Measurements from ENCODE around the gene NPDC1. TPM values are rescaled to one million over a fixed set of nuclear protein-coding genes. Genes with fewer than 3 reads are reported as not detected.
A peak's percentile ranks its signal among the peaks of the same experiment; 100 is the strongest.
"Not testable (repeated sequence)": the region's sequence is repeated elsewhere in the genome, so short reads cannot be mapped to it uniquely, and the experiment has no call there.

Gene NPDC1
- total and polyA plus RNA-seq, 5 donors: 68.3 to 81.0 (median 71.2) TPM

- ATAC-seq: no peak
- WGBS: 91% methylated on average over 12 of the region's 12 CpGs
- Histone ChIP-seq H3K4me3 (ENCODE audit: low read length) (no peak overlapping the region), H3K9me3 (ENCODE audit: control insufficient read depth, low read length) (no peaks in the 10 kb centered on the region), H3K27me3 (ENCODE audit: control insufficient read depth, insufficient read depth) (no peaks in the 10 kb centered on the region), H3K4me1 (ENCODE audit: control insufficient read depth, insufficient read depth, low read length) (no peaks in the 10 kb centered on the region), H3K27ac (ENCODE audit: low read length) (no peak overlapping the region)
- peak in 1 of 3 donors; percentile 63 for DNase-seq
- intact Hi-C loops (cut with DNase I): loop anchor here in 2 of 4 donors (2.0 to 10.0 kb wide), 2 partner anchors 16 to 280 kb away; no protein-coding TSS in a partner anchor
Observed at GRCh38 chr9:137064880-137065164, 18.8 kb upstream of the NPDC1 start.

DNA sequence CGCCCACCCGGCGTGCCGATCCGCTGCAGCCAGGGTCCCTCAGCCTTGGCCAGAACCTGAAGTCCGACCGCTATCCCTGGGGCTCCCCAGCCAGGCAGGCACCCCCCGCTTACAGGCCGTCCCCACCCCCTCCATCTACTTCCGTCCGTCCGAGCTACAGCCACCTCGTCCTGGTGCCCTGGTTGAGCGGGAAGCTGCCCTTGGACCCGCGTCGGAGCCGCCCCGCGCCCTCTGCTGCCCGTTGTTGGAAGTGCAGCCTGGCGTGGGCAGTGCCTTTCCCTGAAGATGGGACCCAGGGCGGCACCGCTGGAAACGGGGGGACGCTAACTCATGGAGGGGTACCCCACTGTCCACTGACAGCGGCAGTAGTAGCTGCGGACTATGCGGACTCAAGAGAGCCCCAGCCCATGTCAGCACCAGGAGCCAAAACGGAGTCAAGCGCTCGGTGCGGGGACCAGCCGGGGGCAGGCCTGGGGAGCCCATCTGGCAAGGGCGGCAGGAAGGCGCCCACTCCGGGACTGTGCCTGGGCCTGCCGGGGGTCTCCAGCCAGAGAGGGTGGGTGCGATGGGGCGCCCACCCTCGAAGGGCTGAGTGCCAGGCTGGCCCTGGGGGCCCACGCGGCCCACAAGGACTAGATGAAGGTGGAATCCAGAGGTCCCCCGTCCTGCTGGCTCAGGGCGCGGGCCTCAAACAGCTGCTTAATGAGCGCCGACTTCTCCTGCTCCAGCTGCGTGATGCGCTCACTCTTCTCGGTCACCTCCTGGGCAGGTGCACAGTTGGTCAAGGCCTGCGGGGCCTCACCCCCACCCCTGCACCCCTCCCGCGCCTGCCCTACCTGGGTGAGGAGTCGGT, 18.3 kb upstream of the NPDC1 start:
- intact Hi-C loops (cut with DNase I): loop anchor here in 2 of 4 donors (2.0 to 10.0 kb wide), 2 partner anchors 15 to 279 kb away; no protein-coding TSS in a partner anchor
- 50% methylated on average over 55 of the region's 55 CpGs for WGBS

DNA sequence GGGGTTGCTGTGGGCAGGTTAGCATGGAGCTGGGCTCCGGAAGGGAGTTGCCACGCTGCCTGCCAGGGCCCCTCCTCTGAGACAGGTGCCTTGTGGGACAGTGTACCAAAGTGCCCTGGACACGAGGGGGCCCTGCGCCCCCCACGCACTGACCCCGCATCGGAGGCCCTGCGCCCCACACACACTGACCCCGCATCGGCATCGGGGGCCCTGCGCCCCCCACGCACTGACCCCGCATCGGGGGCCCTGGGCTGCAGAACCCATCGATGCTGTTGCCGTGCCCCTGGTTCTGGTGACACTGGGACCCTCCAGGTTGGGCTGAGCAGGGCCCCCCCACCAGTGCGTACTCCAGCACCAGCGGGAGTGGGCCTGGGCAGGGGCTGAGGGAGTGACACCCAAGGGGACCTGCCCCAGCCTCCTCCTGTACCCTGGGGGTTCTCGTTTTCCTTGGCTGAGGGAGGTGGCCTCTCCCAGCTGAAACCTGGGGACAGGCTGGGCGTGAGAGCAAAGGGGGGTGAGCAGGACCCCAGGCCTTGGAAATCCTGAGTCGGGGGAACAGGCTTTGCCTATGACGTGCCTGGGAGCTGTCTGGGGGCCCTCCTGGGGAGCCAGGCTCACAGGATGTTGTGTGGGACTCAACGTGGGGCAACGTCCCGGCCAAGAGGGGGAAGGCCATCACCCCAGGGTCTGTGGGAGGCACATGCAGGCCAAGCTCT, 17.5 kb upstream of the NPDC1 start:
- WGBS: 83% methylated on average over 26 of the region's 26 CpGs
- Histone ChIP-seq H3K27me3 (ENCODE audit: control insufficient read depth, insufficient read depth) (no peaks in the 10 kb centered on the region), H3K9me3 (ENCODE audit: control insufficient read depth, low read length) (no peaks in the 10 kb centered on the region), H3K4me3 (ENCODE audit: low read length) (no peak overlapping the region), H3K4me1 (ENCODE audit: control insufficient read depth, insufficient read depth, low read length) (no peaks in the 10 kb centered on the region), H3K27ac (ENCODE audit: low read length) (no peak overlapping the region)
- peak; percentile 3 to 5 for ATAC-seq
- DNase-seq: peak in 2 of 3 donors; percentile 40 to 45
- intact Hi-C loops (cut with DNase I): loop anchor here in 2 of 4 donors (2.0 to 10.0 kb wide), 2 partner anchors 15 to 279 kb away; no protein-coding TSS in a partner anchor

More for the DNA sequence above, 18.3 kb upstream of the NPDC1 start:
- DNase-seq (peak; percentile 72 to 92 (median 92)), ATAC-seq (peak; percentile 65 to 67)
- Histone ChIP-seq H3K27ac (ENCODE audit: low read length) (no peak overlapping the region), H3K27me3 (ENCODE audit: control insufficient read depth, insufficient read depth) (no peaks in the 10 kb centered on the region), H3K4me1 (ENCODE audit: control insufficient read depth, insufficient read depth, low read length) (no peaks in the 10 kb centered on the region), H3K4me3 (ENCODE audit: low read length) (no peak overlapping the region), H3K9me3 (ENCODE audit: control insufficient read depth, low read length) (no peaks in the 10 kb centered on the region)

GRCh38 chr9:137062798-137063197, 16.8 kb upstream of the NPDC1 start:
- H3K4me1 ChIP-seq (ENCODE audit: control insufficient read depth, insufficient read depth, low read length); H3K9me3 ChIP-seq (ENCODE audit: control insufficient read depth, low read length); H3K27ac ChIP-seq (ENCODE audit: low read length); DNase-seq; H3K27me3 ChIP-seq (ENCODE audit: control insufficient read depth, insufficient read depth); H3K4me3 ChIP-seq (ENCODE audit: low read length); ATAC-seq: not testable (repeated sequence)
- intact Hi-C loops (cut with DNase I): loop anchor here in 1 of 4 donors (10.0 kb wide), 1 partner anchor 278 kb away; no protein-coding TSS in a partner anchor
- 80% methylated on average over 7 of the region's 9 CpGs for WGBS

GRCh38 chr9:137062384-137062783, 16.4 kb upstream of the NPDC1 start:
- H3K4me1 ChIP-seq (ENCODE audit: control insufficient read depth, insufficient read depth, low read length): no peaks in the 10 kb centered on the region
- DNase-seq (no peak), ATAC-seq (no peak)
- H3K27ac ChIP-seq (ENCODE audit: low read length): no peak overlapping the region
- no peaks in the 10 kb centered on the region for H3K27me3 ChIP-seq (ENCODE audit: control insufficient read depth, insufficient read depth)
- intact Hi-C loops (cut with DNase I): loop anchor here in 1 of 4 donors (10.0 kb wide), 1 partner anchor 278 kb away; no protein-coding TSS in a partner anchor
- H3K9me3 ChIP-seq (ENCODE audit: control insufficient read depth, low read length): no peaks in the 10 kb centered on the region
- H3K4me3 ChIP-seq (ENCODE audit: low read length): no peak overlapping the region
- 85% methylated on average over 15 of the region's 15 CpGs for WGBS

DNA sequence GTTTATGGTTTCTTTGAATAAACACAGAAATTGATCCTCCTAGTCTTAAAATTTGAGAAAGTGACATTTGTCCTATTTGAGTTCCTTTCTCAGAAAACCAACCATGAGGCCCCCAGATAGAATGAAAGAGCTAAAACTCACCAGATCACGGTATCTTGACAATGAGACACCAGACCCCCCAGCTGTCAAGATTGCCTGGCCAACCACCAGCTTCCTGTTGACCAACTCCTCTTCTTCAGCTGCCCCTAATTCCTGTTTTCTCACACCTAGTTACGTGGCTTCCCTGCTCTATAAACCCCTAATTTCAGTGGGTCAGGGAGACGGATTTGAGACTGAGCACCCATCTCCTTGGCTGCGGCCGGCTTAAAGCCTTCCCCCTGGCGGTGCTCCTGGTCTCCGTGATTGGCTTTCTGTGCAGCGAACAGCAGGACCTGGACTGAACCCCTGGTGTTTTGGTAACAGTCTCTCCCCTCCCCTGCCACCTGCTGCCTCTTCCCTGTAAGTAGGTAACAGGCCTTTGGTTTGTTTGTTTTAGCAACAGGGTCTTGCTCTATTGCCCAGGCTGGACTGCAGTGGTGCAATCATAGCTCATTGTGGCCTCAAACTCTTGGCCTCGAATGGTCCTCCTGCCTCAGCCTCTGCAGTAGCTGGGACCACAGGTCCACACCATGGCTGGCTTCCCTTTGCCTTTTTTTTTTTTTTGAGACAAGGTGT, 12.7 kb upstream of the NPDC1 start:
- H3K4me1 ChIP-seq (ENCODE audit: control insufficient read depth, insufficient read depth, low read length): peaks cover 2% of the 10 kb centered on the region
- 86% methylated on average over 9 of the region's 9 CpGs for WGBS

DNA sequence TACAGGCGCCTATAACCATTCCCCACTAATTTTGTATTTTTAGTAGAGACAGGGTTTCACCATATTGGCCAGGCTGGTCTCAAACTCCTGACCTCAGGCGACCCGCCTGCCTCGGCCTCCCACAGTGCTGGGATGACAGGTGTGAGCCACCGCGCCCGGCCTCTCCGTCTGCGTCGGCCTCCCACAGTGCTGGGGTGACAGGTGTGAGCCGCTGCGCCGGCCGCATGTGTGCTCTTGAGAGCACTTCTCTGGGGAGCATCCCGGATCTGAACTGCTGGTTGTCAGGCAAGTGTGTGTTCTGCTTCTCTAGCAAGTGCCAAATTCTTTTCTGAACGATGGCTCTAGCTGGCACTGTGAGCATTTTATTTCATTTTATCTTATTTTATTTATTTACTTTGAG, 11.6 kb upstream of the NPDC1 start:
- intact Hi-C loops (cut with DNase I): no loop called here
- Histone ChIP-seq H3K27me3 (ENCODE audit: control insufficient read depth, insufficient read depth) (no peaks in the 10 kb centered on the region), H3K9me3 (ENCODE audit: control insufficient read depth, low read length) (no peaks in the 10 kb centered on the region), H3K4me1 (ENCODE audit: control insufficient read depth, insufficient read depth, low read length) (peaks cover 2% of the 10 kb centered on the region), H3K27ac (ENCODE audit: low read length) (no peak overlapping the region), H3K4me3 (ENCODE audit: low read length) (no peak overlapping the region)
- WGBS: 60% methylated on average over 16 of the region's 16 CpGs
- no peak for ATAC-seq
- no peak for DNase-seq

More for the DNA sequence above, 12.7 kb upstream of the NPDC1 start:
- Histone ChIP-seq H3K4me3 (ENCODE audit: low read length) (no peak overlapping the region), H3K27ac (ENCODE audit: low read length) (no peak overlapping the region), H3K27me3 (ENCODE audit: control insufficient read depth, insufficient read depth) (no peaks in the 10 kb centered on the region), H3K9me3 (ENCODE audit: control insufficient read depth, low read length) (no peaks in the 10 kb centered on the region)
- intact Hi-C loops (cut with DNase I): no loop called here
- ATAC-seq (no peak), DNase-seq (no peak)

GRCh38 chr9:137056739-137057415, 10.9 kb upstream of the NPDC1 start:
- Histone ChIP-seq H3K9me3 (ENCODE audit: control insufficient read depth, low read length) (no peaks in the 10 kb centered on the region), H3K4me1 (ENCODE audit: control insufficient read depth, insufficient read depth, low read length) (peaks cover 2% of the 10 kb centered on the region), H3K27me3 (ENCODE audit: control insufficient read depth, insufficient read depth) (no peaks in the 10 kb centered on the region), H3K27ac (ENCODE audit: low read length) (no peak overlapping the region), H3K4me3 (ENCODE audit: low read length) (no peak overlapping the region)
- 67% methylated on average over 17 of the region's 17 CpGs for WGBS
- ATAC-seq (no peak), DNase-seq (no peak)
- intact Hi-C loops (cut with DNase I): no loop called here

DNA sequence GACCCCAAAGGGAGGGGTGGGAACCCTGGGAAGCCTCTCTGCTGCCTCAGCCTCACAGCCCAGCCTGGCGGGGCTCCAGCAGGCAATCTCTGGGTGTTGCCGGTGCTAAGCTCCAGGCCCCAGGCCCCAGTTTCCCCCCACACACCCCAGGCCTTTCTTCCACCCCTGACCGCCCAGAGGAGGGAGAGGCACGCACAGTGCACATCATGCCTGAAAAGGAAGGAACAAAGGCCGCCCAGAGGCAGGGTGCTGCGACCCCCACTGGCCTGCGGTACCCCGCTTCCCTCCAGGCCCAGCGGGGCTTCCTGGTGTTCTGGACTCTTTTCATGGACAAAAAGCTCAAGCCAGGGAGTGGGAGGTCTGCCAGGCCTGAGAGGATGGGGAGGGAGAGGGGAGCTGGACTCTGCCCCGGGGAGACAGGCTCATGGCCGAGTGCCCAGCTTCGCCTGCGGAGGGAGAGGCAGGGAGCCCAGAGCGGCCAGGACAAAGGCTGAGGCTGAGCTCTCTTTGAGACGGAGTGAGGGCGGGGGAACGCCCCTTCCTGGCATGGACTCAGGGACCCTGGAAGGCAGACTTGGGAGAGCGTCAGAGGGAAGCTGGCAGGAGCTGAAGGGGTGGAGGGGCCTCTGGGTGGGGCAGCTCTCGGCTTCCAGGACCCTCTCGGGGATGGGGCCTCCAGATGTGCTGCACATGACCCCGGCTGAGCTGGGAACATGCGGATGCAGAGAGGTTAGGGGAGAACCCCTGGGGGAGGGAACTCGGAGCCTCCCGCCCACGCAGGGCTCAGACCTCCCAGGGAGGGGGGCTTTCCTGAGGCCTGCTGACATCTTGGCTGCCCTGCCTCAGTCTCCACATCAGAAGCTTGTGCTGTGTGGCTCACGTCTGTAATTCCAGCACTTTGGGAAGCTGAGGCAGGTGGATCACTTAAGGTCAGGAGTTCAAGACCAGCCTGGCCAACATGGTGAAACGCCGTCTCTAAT, 9.7 kb upstream of the NPDC1 start:
- Histone ChIP-seq H3K27ac (ENCODE audit: low read length) (peak overlapping the region; percentile 48), H3K9me3 (ENCODE audit: control insufficient read depth, low read length) (no peaks in the 10 kb centered on the region), H3K27me3 (ENCODE audit: control insufficient read depth, insufficient read depth) (no peaks in the 10 kb centered on the region), H3K4me1 (ENCODE audit: control insufficient read depth, insufficient read depth, low read length) (peaks cover 2% of the 10 kb centered on the region), H3K4me3 (ENCODE audit: low read length) (no peak overlapping the region)
- peak; percentile 93 to 94 for ATAC-seq
- WGBS: 26% methylated on average over 28 of the region's 28 CpGs
- peak; percentile 93 to 98 (median 98) for DNase-seq
- intact Hi-C loops (cut with DNase I): no loop called here

Measured in right cardiac atrium (tissue), 5 donors.